Stimulated activated CD4-positive, alpha-beta T cell treated with anti-CD3 and anti-CD28 coated beads, Interleukin-2, amount 100 ng/mL, for 24 hours (primary cell): ENCODE results near the gene ATP6V1B1.

ENCODE experiments used
- DNase-seq, 2 donors: peaks; one replicate each; pipeline ENCODE4 v3.0.0-alpha.2; 2020

ATP6V1B1 gene

DNA sequence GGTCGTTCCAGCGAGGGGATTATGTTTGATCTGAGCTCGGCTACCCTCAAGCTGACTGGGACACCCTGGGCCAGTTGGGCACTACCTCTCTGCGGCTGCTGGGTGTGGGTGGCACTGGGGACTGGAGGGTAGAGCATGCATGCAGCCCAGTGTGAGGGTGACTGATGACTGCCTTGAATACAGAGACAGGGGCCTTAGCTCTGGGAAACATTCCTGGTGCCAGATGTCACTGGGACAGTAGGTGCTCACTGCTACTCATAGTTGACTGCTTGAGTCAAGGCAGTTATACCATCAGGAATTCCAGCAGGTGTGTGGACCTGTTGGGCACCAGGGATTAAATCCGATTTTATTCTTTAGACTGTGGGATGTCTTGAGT is 33.6 kb upstream of the ATP6V1B1 start:
- DNase-seq, result no peak

DNA sequence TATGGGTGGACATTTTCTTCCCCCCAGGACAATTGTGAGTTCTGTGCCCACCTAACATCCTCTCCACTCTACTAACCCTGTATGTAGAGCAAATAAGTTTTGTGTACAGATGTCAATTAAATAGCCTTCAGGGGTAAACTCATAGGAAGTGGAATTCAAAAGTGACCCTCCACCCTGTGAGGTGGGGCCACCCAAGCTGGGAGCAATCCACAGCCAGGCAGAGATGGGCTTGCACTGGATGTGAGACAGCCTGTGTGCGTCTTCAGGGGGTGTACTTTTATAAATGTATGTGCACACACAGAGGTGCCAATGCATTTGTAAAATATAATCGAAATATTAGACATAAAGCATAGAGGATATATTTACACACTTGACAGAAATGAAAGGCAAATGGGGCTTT is 33.1 kb upstream of the ATP6V1B1 start:
- no peak for DNase-seq

DNA sequence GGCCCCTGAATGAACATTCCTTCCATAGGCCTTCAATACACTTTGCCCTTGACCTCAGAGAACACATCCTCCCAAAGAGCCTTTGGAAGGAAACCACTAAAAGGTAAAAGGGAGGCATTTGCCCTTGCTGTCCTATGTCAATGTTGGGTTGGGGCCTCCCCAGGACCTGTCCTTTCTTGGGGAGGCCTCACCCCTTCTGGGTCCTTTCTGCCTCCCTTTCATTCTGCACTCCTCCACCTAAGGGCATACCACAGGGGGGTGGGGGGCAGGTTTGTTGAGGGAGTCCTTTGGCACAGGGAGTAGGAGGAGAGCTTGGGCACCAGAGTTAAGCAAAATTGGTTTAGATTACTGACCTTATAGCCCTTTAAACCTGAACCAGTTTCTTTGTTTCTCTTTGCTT is 32.5 kb upstream of the ATP6V1B1 start:
- no peak for DNase-seq

DNA sequence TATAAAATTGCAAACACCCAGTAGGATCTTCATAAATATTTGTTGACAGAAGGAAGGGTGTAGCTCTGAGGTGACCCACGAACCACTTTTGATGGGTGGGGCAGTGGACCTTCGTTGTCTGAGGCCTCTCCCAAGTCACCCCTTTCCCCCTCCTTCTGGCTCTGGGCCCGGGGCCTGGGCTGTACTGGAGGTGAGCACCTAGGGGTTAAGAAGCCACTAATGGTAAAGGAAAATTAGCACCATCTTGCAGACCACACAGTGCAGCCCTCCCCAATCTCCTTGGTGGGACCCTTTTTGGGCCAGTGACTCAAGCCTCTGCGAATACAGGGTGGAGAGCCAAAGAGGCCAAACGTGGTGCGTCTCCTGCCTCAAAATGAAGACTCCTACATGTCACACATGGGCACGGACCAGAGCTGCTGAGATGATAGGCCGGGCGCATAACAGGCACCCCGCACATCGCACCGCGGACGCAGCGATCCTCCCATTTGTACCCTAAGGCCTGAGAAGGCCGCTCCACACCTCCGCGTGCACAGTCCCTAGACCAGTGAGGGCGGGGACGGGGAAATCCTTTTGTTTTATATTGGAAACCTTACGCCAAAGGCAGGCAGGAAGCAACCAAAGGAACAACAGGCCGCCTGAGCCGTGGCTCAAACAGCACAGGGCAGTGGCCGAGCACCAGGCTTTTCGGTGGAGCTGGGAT is 31.9 kb upstream of the ATP6V1B1 start:
- DNase-seq, result no peak

DNA sequence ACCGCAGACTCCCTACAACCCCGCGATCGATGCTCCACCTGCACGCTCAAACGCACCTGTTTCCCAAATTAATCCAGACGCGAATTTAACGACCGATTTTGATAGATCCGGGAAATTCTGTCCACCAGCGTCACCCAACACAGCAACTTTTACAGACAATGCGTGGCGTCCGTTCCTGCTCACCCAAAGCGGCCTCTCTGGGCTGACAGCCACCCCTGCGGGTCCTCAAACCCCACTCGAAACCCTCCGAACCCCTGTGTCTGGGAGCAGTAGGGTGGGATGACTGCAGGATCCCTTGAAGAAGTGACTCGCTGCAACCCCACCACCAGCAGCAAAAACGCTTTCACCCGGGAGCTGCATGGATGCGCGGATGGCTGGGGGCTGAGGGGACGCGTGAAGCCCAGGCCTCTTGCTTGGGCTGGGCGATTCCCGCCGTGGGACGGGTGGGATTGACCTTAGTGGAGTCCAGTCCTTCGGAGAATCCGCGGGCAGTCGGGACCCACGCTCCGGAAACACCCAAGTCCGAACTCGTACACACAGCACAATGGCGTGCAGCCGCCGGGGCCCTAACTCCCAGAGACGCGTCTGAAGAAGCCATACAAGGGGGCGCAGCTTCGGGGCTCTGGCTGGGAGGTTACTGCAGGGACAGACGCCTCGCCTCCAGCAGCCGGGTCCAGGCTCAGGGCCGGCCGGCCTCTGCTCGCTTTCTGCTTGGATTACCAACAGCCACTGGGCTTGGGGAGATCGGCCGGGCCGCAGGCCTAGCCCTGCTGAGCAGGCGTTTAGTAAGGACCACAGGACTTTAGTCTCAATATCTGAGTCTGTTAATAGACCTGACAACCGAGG is 31.1 kb upstream of the ATP6V1B1 start:
- no peak for DNase-seq

DNA sequence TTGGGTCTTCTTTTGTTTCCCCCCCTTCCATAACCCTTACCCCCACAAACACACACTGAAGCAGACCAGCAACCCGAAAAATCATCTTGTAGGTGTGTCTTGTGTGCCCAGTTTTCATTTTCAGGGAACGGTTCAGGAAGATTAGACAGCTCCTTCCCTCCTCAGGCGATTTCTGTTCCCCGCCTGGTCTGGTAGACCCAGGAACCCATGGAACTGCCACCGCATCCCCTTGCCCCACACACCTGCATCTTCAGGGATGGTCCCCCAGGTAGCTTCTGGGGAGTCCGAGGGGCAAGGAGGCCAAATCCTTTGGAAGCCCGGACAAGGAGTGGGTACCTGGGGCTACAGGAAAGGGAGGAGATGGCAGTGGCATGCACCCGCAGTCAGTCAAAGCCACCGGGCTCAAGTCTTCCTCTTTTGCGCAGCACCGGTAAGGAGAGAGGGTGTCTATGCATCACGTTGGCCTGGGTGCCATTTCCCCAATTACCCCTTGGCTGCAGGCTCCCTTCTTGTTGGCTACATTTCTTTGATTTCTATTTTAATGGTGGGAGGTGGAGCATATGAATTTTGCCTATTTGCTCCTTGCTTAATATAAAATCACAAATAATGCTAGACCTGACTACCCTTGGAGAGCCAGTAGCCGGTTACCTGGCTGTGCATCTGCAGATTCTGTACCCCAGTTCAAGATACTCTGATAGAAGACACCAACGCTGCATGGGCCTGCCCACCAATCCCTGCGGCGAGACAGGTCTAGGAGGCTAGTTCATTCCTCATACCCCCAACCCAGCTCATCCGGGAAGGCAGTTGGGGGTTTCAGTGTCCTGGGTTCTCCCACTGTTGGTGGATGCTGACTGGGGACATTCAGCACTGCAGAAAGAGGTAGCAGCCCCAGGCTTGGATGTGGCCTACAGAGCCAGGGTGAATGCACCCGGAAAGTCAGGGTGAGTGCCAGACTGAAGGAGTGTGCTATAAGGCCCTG is 30.0 kb upstream of the ATP6V1B1 start:
- DNase-seq, result no peak

DNA sequence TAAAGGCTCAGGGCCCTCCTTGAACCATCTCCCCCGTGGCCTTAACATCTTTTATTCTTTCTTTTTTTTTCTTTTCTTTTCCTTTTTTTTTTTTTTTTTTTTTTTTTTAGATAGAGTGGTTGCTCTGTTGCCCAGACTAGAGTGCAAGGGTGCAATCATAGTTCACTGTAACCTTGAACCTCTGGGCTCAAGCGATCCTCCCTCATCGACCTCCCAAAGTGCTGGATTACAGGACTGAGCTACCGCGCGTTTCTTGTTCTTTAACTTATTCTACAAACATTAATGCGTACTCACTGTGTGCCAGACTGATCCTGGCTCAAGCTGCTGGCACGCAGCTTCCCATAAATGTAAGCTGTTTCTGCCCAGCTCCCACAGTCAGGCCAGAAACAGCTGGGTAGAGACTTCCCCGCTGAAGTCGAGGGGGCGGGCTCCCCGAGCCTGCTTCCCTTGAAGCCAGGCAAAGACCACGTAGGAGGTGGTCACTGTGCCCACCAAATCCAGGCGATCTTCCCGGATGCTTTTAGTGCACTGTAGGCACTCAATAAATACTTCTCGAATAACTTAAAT is 29.2 kb upstream of the ATP6V1B1 start:
- no peak for DNase-seq

DNA sequence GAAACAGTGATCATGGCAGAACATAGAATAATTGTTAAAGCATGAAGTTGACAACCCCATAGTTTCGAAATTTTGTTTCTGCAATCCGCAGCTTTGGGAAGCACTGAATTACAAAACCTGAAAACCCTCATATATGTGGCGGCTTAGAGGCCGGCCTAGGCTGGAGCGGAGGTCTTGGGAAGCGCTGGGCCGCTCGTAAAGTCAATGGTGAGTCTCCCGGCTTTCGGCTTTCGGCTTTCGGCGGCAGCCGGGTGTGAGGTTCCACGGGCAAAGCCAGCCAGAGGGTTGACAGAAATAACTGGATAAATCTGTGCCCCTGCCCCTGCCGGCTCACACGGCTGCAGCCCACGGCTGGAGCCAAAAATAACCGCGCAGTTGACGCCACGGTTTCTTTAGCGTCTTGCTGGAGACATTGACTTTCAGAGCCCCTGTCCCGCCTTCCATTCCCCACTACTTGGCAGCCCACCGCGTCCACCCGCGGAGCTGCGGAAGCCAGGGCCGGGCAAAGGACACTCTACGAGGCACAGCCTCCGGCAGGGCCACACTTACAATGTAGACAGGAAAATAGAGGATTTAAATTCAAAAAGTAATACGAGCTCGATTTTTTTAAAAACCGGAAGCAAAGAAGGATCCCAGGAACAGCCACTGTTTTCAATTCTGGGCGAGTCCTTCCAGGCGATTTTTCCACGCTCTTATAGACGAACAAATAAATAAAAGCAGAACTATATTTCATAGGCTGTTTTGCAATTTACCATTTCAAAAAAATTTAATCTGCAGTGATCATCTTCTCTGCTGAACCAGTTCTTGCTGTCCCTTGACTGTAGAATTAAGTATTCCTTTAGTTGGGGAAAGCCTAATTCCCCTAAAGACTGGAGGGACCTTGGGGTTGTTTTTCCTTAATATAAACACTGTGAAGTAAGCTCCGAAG is 28.3 kb upstream of the ATP6V1B1 start:
- no peak for DNase-seq

DNA sequence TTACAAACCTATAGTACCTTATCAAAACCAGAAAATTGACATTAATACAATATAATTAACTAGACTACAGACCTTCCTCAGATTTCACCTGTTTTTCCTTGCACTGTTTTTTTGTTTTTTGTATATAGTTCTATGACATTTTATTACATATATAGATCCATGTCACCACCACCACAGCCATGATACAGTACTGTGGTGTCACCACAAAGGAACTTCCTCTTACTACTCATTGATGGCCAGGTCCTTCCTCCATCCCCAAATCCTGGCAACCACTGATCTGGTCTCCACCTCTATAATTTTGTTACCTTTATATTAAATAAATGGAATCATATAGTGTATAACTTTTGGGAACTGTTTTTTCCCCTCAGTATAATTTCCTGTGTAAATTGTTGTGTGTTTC is 19.4 kb upstream of the ATP6V1B1 start:
- DNase-seq, result no peak

DNA sequence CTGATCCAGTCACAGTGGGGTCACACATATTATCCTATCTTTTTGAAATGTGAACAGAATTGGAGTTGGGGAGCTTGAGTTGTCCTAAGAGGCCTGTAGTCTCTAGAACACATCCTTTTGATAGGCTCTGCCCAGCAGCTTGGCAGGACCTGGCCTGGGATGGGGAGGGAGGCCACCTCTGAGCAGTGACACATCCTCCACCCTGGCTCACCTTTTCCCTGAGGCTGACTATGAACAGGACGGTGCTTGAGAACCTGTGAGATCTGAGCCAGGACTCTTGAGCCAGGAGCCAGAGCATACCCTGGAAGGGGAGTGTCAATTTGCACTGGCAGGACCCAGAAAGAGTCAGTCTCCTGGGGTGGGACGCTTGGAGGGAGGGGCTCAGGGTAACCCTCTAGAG is 17.7 kb upstream of the ATP6V1B1 start:
- no peak for DNase-seq

DNA sequence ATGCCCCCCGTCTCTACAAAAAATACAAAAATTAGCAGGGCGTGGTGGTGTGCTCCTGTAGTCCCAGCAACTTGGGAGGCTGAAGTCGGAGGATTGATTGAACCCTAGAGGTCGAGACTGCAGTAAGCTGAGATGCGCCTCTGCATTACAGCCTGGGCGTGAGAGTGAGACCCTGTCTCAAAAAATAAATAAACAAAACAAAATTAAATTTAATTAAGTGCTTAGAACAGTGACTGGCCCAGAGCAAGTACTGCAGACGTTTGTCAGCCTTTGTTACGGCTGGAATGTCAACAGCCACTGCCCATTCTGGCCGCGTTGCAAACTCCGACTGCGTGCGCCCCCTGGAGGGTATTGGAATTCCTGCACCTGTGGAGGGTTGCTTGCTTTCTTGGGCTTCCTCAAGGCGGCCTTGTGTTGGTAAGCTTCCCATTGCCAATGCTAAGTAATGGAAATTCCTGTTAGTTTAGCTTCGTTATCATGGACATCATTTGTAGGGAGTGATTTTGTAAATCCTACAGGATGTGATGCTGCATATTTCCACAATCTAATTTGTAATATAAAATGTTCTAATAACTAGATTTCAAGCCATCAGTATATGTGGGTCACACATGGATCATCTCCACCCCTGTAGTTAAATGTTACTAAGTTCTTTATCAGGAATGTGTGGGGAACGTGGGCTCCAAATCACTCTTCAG is 15.9 kb upstream of the ATP6V1B1 start:
- DNase-seq, result peak; percentile 83 to 85

DNA sequence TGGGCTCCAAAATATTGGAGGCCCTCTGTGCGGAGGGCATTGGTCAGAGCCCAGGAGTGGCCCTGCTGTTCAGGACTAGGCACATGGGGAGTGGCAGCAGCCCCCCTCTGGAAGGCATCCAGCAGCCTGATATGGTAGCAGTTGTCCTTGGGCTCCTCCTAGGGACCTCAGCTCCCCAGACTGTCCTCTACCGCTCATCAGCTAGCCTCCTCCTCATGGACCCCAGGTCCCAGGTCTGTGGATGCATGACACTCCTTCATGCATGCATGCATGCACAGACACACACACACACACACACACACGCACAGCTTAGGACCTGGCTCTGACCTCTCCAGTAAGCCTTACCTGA is 15.4 kb upstream of the ATP6V1B1 start:
- DNase-seq, result no peak

DNA sequence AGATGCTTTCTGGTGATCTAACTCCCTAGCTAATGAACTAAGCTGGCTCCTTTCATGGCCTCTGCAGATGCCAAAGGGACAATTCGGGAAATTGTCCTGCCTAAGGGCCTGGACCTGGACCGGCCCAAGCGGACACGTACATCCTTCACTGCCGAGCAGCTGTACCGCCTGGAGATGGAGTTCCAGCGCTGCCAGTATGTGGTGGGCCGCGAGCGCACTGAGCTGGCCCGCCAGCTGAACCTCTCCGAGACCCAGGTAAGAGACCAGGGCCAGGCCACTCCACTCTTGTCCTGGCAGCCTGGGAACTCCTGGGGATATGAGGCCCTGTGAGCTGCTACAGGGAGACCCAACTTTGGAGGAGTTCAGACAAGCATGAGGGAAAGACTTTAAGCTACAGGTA is 14.7 kb upstream of the ATP6V1B1 start:
- no peak for DNase-seq

DNA sequence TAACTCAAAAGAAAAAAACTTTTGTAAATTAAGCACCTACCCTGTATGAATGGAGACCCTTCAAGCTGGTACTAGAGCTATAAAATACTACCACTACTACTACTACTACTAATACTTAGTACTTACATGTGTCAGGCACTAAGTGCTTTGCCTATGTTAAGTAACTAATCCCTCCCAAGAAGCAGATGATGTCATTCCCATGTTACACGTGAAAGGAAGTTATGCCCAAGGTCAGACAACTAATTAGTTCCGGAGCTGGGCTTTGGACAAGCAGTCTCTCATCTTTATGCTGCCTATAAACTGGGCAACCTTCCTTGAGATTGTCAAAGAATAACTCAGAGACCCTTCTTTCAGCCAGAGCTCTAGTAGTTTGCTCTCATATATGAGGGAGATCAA is 13.9 kb upstream of the ATP6V1B1 start:
- DNase-seq, result no peak

DNA sequence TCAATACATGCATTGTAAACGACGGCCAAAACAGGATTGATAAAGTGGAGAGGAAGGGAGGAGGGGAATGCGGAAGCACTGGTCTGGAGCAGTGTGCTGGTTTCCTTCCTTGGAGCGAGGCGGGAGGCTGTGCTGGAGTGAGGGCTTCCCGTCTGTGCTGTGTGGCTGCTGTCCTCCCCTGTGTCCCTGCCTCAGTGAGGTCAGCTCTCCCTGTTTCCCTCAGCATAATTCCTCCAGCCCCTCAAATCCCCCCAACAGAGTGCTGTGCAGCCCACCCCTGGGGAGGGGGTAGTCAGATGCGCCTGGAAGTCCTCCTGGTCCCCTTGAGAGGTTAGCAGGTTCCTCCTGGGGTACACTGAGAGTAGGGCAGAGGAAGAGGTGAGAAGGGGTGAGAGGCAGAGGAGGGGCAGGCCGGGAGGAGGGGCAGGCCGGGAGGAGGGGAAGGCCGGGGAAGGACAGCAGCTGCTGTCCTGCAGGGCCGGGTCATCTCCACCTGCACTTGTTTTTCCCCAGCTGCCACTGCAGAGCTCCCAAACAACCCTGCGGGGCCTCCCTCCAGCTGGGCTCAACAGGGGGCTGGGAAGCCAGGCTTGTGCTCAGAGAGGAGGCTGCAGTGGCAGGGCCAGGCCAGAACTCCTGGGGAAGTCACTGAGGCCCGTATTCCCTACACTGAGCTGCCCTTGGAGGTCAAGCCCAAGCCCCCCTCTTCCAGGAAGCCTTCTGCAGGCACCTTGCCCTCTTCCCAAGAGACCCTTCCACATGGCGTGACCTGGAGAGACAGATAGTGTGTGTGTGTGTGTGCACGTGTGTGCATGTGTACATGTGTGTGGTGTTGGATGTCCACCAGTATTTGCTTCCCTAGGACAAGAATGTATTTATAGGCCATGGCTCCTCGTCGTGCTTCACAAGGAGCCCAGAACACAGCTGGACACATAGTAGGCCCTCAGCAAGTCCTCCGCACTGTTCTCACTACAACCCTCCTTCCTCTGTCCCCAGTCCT is 13.2 kb upstream of the ATP6V1B1 start:
- no peak for DNase-seq

DNA sequence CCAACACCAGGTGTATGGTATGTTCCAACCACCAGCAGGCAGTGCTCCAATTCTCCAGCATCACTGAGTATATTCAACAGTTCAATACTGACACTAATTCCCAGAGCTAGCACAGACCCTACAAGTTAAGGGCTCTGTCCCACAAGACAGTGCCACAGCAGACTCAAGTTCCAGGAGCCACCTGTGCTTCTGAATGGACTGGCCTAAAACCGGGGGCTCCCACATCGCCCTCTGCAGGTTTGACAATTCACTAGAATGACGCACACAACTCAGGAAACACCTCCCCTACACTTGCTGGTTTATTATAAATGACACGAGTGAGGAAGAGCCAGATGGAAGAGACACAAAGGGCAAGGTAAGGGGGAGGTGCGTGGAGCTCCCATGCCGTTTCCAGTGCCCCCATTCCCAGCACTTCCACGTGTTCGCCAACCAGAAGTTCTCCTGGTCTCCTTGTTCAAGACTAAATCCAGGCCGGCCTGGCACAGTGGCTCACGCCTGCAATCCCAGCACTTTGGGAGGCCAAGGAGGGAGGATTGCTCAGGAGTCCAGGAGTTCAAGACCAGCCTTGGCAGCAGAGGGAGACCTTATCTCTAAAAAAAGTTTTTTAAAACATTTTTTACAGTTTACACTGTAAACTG is 12.2 kb upstream of the ATP6V1B1 start:
- DNase-seq, result no peak

DNA sequence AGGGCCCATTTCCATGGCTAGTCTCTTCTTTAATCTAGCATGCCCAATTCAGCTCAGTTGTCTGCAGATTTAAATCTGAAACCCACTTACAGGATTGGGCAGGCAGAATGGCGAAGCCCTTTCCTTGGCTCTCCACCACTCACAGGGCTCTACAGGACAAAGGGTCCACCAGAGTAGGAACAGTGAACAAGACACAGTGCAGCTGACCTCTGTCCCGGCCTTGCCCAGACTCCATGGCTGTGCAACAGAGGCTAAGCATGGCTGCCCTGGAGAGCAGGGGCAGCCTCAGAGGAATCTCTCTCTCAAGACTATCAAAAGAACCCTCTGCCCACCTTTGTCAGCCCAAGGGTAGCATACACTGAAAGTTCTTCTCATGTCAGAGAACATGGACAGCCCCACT is 9.7 kb upstream of the ATP6V1B1 start:
- no peak for DNase-seq

DNA sequence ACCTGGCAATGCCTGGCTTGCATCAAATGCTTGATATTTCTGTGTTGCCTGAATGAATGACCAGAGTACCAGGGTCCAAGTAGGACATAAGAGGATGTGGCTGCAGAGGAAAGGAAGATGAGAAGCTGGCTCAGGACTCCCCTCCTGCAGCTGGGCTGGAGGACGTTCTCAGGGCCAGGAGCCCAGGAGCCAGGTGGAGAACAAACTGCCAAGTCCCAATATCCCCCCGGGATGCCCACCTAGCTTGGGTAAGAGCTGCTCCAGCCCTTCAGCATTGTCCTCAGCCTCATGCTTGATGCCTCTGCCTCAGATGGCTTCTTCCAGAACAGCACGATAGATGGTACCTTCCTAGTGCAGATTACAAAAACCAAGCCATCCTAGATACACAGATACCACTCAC is 8.6 kb upstream of the ATP6V1B1 start:
- DNase-seq, result no peak

DNA sequence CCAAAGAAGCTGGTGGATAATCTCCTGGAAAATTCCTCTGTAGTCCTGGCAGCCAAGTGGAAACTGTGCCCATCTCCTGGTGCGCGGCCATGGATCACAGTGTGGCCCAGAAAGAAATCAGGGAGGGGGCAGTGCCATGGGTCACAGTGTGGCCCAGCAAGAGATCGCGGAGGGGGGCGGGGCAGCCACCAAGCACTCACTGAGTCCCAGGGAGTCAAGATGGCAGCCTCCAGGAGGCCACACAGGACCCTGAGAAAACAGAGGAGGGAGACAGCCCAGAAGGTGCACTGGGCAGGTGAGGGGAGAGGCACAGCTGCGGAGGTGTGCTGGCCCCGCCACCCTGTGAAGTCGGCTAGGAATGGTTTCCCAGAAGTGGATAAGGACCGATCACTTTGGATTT is 8.1 kb upstream of the ATP6V1B1 start:
- peak in 1 of 2 donors; percentile 4 for DNase-seq

DNA sequence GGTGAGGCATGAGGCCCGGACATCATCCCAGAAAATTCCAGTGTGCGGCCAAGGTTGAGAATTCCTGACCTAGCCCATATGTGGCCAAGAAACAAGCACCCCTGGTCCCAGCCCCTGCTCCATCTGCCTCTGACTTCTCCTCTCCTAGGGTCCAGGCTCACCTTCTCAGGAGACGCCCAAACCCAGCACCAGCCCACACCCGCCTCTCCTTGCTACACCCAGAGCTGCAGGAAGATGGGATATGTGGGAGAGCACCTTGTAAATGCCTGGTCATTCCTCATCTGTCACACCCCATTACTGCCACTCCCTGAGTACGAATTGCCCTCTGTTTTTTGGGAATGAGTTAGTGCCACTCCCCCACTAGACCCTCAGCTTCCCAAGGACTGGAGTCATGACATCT is 7.3 kb upstream of the ATP6V1B1 start:
- DNase-seq, result peak in 1 of 2 donors; percentile 3
